ENCODE measurements around the gene LGALS9. TPM values are rescaled to one million over a fixed set of nuclear protein-coding genes. Genes with fewer than 3 reads are reported as not detected.
"Not testable (repeated sequence)": the region's sequence is repeated elsewhere in the genome, so short reads cannot be mapped to it uniquely, and the experiment has no call there.

The LGALS9 gene
- total RNA-seq, 2 experiments from 2014 or later, result 33.7 to 33.8 TPM

GRCh38 chr17:27654654-27655524, 23.9 kb downstream of the LGALS9 start:
- peak; percentile 92 for ATAC-seq
- POLR2A ChIA-PET, result interaction anchor here (0.6 kb wide), 1 partner anchor 909 kb away, joined by 6 read pairs; no protein-coding TSS in a partner anchor
- Mint-ChIP-seq H3K4me1 (peaks cover 7% of the 10 kb centered on the region), H3K4me3 (no peak overlapping the region), H3K9me3 (ENCODE audit: low read depth) (no peaks in the 10 kb centered on the region), H3K27me3 (no peaks in the 10 kb centered on the region), H3K27ac (no peak overlapping the region), H3K36me3 (ENCODE audit: low read depth) (no peaks in the 10 kb centered on the region)
- intact Hi-C loops (cut with DNase I, micrococcal nuclease), result loop anchor here (1.0 to 10.0 kb wide), 9 partner anchors 38 to 600 kb away; no protein-coding TSS in a partner anchor
- peak; percentile 87 for DNase-seq
- CTCF ChIA-PET, result interaction anchor here (0.6 to 1.9 kb wide), 30 partner anchors 9 to 419 kb away, joined by 3 to 36 read pairs (median 4); partner anchors contain the start of gene LYRM9

- H3K9me3 Mint-ChIP-seq (ENCODE audit: low read depth); H3K27me3 Mint-ChIP-seq; DNase-seq; H3K36me3 Mint-ChIP-seq (ENCODE audit: low read depth); H3K27ac Mint-ChIP-seq; H3K4me3 Mint-ChIP-seq; ATAC-seq; H3K4me1 Mint-ChIP-seq: not testable (repeated sequence)
- ChIA-PET CTCF (interaction anchor here (1.4 to 1.9 kb wide), 7 partner anchors 9 to 230 kb away, joined by 4 to 36 read pairs (median 7); no protein-coding TSS in a partner anchor), POLR2A (interaction anchor here (1.0 kb wide), 1 partner anchor 56 kb away, joined by 3 read pairs; no protein-coding TSS in a partner anchor)
- intact Hi-C loops (cut with DNase I, micrococcal nuclease), result loop anchor here (2.0 to 10.0 kb wide), 5 partner anchors 101 to 599 kb away; no protein-coding TSS in a partner anchor
Observed at GRCh38 chr17:27655525-27656111, 24.6 kb downstream of the LGALS9 start.

GRCh38 chr17:27656620-27657019, 25.6 kb downstream of the LGALS9 start:
- POLR2A ChIA-PET; H3K4me1 Mint-ChIP-seq; ATAC-seq; H3K27ac Mint-ChIP-seq; H3K4me3 Mint-ChIP-seq; H3K36me3 Mint-ChIP-seq (ENCODE audit: low read depth); H3K27me3 Mint-ChIP-seq; H3K9me3 Mint-ChIP-seq (ENCODE audit: low read depth); DNase-seq: not testable (repeated sequence)
- CTCF ChIA-PET, result interaction anchor here (0.8 to 1.5 kb wide), 4 partner anchors 100 to 551 kb away, joined by 3 to 5 read pairs (median 3); no protein-coding TSS in a partner anchor
- intact Hi-C loops (cut with DNase I, micrococcal nuclease), result loop anchor here (10.0 kb wide), 3 partner anchors 228 to 598 kb away; no protein-coding TSS in a partner anchor

DNA sequence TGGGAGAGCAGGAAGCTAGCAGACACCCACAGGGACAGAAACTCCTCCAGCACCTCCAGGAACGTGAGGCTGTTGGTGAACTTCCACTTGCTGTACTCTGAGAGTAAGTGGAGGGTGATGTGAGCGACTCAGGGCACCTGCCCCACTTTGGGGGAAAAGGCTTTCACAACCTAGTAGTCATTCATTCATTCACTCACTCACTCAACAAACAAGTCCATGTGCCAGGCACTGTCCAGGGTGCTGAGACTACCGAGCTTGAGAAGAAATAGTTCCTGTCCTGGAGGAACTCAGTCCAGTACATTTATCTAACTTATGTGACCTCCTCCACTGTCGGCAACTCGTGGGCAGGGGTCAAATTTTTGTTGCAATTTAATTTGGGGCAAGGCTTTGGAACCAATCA, 26.6 kb downstream of the LGALS9 start:
- Mint-ChIP-seq H3K36me3 (ENCODE audit: low read depth) (no peaks in the 10 kb centered on the region), H3K27me3 (no peaks in the 10 kb centered on the region), H3K4me1 (peaks cover 5% of the 10 kb centered on the region), H3K9me3 (ENCODE audit: low read depth) (no peaks in the 10 kb centered on the region), H3K4me3 (no peak overlapping the region), H3K27ac (no peak overlapping the region)
- no peak for ATAC-seq
- DNase-seq, result peak; percentile 32
- intact Hi-C loops (cut with DNase I, micrococcal nuclease), result loop anchor here (10.0 kb wide), 3 partner anchors 227 to 597 kb away; no protein-coding TSS in a partner anchor
- CTCF ChIA-PET, result interaction anchor here (0.6 to 1.5 kb wide), 7 partner anchors 10 to 421 kb away, joined by 3 to 5 read pairs (median 3); no protein-coding TSS in a partner anchor
- POLR2A ChIA-PET, result no interaction called here

DNA sequence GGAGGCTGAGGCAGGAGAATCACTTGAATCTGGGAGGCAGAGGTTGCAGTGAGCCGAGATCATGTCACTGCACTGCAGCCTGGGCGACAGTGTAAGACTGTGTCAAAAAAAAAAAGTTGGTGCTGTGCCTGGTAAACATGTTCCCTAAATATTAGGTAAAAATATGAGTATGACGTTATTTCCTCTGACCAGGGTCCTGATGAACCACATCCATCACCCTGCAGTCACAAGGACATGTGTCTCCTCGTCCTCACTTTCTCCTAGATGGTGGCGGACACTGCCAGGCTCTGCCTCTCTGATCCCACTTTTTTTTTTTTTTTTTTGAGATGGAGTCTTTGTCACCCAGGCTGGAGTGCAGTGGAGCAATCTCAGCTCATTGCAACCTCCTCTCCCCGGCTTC, 28.7 kb downstream of the LGALS9 start:
- Mint-ChIP-seq H3K27ac (no peak overlapping the region), H3K4me1 (peaks cover 2% of the 10 kb centered on the region), H3K36me3 (ENCODE audit: low read depth) (no peaks in the 10 kb centered on the region), H3K4me3 (no peak overlapping the region), H3K27me3 (no peaks in the 10 kb centered on the region), H3K9me3 (ENCODE audit: low read depth) (no peaks in the 10 kb centered on the region)
- no peak for DNase-seq
- no peak for ATAC-seq
- intact Hi-C loops (cut with DNase I, micrococcal nuclease), result loop anchor here (10.0 kb wide), 3 partner anchors 225 to 595 kb away; no protein-coding TSS in a partner anchor
- ChIA-PET CTCF (interaction anchor here (0.6 kb wide), 1 partner anchor 57 kb away, joined by 3 read pairs; no protein-coding TSS in a partner anchor), POLR2A (no interaction called here)

GRCh38 chr17:27660436-27660835, 29.4 kb downstream of the LGALS9 start:
- intact Hi-C loops (cut with DNase I, micrococcal nuclease), result no loop called here

GRCh38 chr17:27663936-27664605, 33.1 kb downstream of the LGALS9 start:
- H3K4me1 Mint-ChIP-seq, result no peaks in the 10 kb centered on the region
- H3K4me3 Mint-ChIP-seq, result no peak overlapping the region
- H3K9me3 Mint-ChIP-seq (ENCODE audit: low read depth), result no peaks in the 10 kb centered on the region
- H3K36me3 Mint-ChIP-seq (ENCODE audit: low read depth), result no peaks in the 10 kb centered on the region
- ATAC-seq, result no peak
- intact Hi-C loops (cut with DNase I, micrococcal nuclease), result no loop called here
- H3K27me3 Mint-ChIP-seq, result no peaks in the 10 kb centered on the region
- ChIA-PET POLR2A (no interaction called here), CTCF (interaction anchor here (0.7 to 1.6 kb wide), 5 partner anchors 9 to 275 kb away, joined by 3 to 7 read pairs (median 3); no protein-coding TSS in a partner anchor)
- no peak overlapping the region for H3K27ac Mint-ChIP-seq
- DNase-seq, result no peak

More at GRCh38 chr17:27660436-27660835, 29.4 kb downstream of the LGALS9 start:
- ATAC-seq (no peak), DNase-seq (no peak)
- ChIA-PET CTCF (interaction anchor here (1.3 kb wide), 1 partner anchor 219 kb away, joined by 4 read pairs; no protein-coding TSS in a partner anchor), POLR2A (no interaction called here)
- Mint-ChIP-seq H3K4me3 (no peak overlapping the region), H3K27me3 (no peaks in the 10 kb centered on the region), H3K9me3 (ENCODE audit: low read depth) (no peaks in the 10 kb centered on the region), H3K4me1 (no peaks in the 10 kb centered on the region), H3K27ac (no peak overlapping the region), H3K36me3 (ENCODE audit: low read depth) (no peaks in the 10 kb centered on the region)

DNA sequence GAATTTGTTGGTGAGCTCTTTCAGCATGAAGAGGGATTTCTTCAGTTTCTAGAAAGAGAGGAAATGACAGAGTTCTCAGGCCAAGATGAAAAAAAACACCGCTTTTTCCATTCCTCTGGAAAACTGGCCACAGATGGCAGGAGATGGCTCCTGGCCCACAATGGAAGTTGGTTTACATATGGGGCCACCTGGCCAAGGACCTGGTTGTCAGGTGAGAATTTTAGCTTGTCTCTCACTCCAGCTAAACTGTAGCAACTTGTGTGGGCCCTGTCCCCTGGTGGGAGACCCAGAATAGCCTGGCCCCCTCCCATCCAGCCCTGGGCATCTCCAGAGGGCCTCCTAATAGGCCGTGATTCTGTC, 33.6 kb downstream of the LGALS9 start:
- H3K27me3 Mint-ChIP-seq, result no peaks in the 10 kb centered on the region
- no peak overlapping the region for H3K4me3 Mint-ChIP-seq
- no peaks in the 10 kb centered on the region for H3K4me1 Mint-ChIP-seq
- no peak overlapping the region for H3K27ac Mint-ChIP-seq
- ATAC-seq, result no peak
- H3K36me3 Mint-ChIP-seq (ENCODE audit: low read depth), result no peaks in the 10 kb centered on the region
- intact Hi-C loops (cut with DNase I, micrococcal nuclease), result no loop called here
- H3K9me3 Mint-ChIP-seq (ENCODE audit: low read depth), result no peaks in the 10 kb centered on the region
- ChIA-PET POLR2A (no interaction called here), CTCF (interaction anchor here (0.7 to 1.6 kb wide), 6 partner anchors 10 to 340 kb away, joined by 3 to 7 read pairs (median 3); no protein-coding TSS in a partner anchor)
- DNase-seq, result no peak

DNA sequence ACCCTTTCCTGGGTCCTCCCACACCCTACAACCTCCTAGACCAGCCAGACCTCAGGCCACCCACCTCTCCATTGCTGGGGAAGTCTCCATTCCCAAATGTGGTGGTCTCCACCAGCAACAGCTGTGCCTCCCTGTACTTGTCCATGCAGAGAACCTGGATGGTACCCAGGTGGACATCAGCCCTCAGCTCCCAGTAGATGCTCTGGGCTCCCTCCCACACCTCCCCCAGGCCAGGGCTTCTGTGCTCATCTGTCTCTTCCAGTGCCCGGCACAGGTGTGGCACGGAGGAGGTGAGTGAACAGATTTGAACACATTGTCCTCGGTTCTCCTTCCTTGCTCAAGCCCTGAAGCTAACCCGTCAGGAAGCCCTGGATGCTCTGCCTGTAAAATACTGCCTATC, 34.6 kb downstream of the LGALS9 start:
- no peaks in the 10 kb centered on the region for H3K4me1 Mint-ChIP-seq
- ATAC-seq (no peak), DNase-seq (no peak)
- H3K27me3 Mint-ChIP-seq, result no peaks in the 10 kb centered on the region
- no peaks in the 10 kb centered on the region for H3K9me3 Mint-ChIP-seq (ENCODE audit: low read depth)
- H3K36me3 Mint-ChIP-seq (ENCODE audit: low read depth), result no peaks in the 10 kb centered on the region
- CTCF ChIA-PET, result no interaction called here
- H3K4me3 Mint-ChIP-seq, result no peak overlapping the region
- POLR2A ChIA-PET, result no interaction called here
- intact Hi-C loops (cut with DNase I, micrococcal nuclease), result no loop called here
- H3K27ac Mint-ChIP-seq, result no peak overlapping the region

DNA sequence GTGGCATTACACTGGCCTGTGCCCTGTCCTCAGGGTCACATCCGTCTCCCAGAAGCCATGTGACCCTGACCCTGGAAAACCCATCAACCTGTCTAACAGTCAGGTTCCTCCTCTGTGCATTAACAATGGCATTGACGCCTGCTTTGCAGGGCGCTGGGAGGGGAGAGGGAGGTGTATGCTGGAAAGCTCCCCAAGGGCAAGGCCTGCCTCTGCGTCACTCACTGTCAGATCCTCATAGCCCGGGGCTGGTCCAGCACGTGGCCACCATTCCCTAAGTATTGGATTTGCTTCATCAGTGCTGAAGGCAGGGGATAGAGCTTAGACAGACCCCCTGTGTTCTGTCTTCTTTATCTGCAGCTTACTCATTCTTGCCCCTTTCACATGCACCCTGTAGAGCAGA, 35.3 kb downstream of the LGALS9 start:
- intact Hi-C loops (cut with DNase I, micrococcal nuclease); H3K4me3 Mint-ChIP-seq; POLR2A ChIA-PET; H3K9me3 Mint-ChIP-seq (ENCODE audit: low read depth); H3K27me3 Mint-ChIP-seq; H3K4me1 Mint-ChIP-seq; CTCF ChIA-PET; H3K27ac Mint-ChIP-seq; DNase-seq; H3K36me3 Mint-ChIP-seq (ENCODE audit: low read depth); ATAC-seq: not testable (repeated sequence)

Data from activated CD4-positive, alpha-beta T cell treated with anti-CD3 and anti-CD28 coated beads for 36 hours (primary cell).